HG02610 (cell line): ENCODE data around the gene CCER1.
A peak's percentile ranks its signal among the peaks of the same experiment; 100 is the strongest.

Experiments used
- ATAC-seq: cut with Tn5 transposase; IDR thresholded peaks from one replicate; pipeline ENCODE4 v1.9.1; 2021; ENCODE audit warnings: mild to moderate bottlenecking, moderate library complexity; ENCODE audit not compliant: unreplicated experiment

CCER1 gene

GRCh38 chr12:90969346-90969745 is 14.4 kb upstream of the CCER1 start:
- ATAC-seq, result no peak

- ATAC-seq, result no peak
These were observed 10.2 kb upstream of the CCER1 start for GRCh38 chr12:90965204-90965603.

- ATAC-seq, result no peak
These were observed 9.6 kb upstream of the CCER1 start for GRCh38 chr12:90964616-90965015.

- ATAC-seq, result no peak
These were observed 9.0 kb upstream of the CCER1 start for GRCh38 chr12:90963946-90964345.

- ATAC-seq, result no peak
These were observed 6.2 kb upstream of the CCER1 start for GRCh38 chr12:90961154-90961553.

- peak; percentile 78 for ATAC-seq
These were observed 4.7 kb upstream of the CCER1 start for GRCh38 chr12:90959538-90960139.

- ATAC-seq, result no peak
These were observed 4.1 kb upstream of the CCER1 start for GRCh38 chr12:90959032-90959431.

GRCh38 chr12:90958347-90958746 is 3.4 kb upstream of the CCER1 start:
- no peak for ATAC-seq

GRCh38 chr12:90954428-90954827 is 548 bp downstream of the CCER1 start:
- no peak for ATAC-seq

- no peak for ATAC-seq
These were observed 987 bp downstream of the CCER1 start for GRCh38 chr12:90953956-90954421.

- no peak for ATAC-seq
These were observed 3.4 kb downstream of the CCER1 start for GRCh38 chr12:90951432-90952105.

GRCh38 chr12:90947869-90948268 is 7.1 kb downstream of the CCER1 start:
- ATAC-seq, result no peak

- ATAC-seq, result peak; percentile 76
These were observed 9.8 kb downstream of the CCER1 start for GRCh38 chr12:90945070-90945649.

GRCh38 chr12:90943255-90943654 is 11.7 kb downstream of the CCER1 start:
- no peak for ATAC-seq

GRCh38 chr12:90940872-90941499 is 14.0 kb downstream of the CCER1 start:
- no peak for ATAC-seq

GRCh38 chr12:90939382-90939781 is 15.6 kb downstream of the CCER1 start:
- ATAC-seq, result no peak

GRCh38 chr12:90938451-90938850 is 16.5 kb downstream of the CCER1 start:
- no peak for ATAC-seq

- no peak for ATAC-seq
These were observed 17.3 kb downstream of the CCER1 start for GRCh38 chr12:90937651-90938050.

GRCh38 chr12:90936230-90937005 is 18.6 kb downstream of the CCER1 start:
- ATAC-seq, result no peak

- no peak for ATAC-seq
These were observed 29.4 kb downstream of the CCER1 start for GRCh38 chr12:90925562-90925961.

GRCh38 chr12:90924406-90924805 is 30.6 kb downstream of the CCER1 start:
- no peak for ATAC-seq
